Smooth muscle cell (in vitro differentiated cells): ENCODE data around the gene LMAN2. TPM values are rescaled to one million over a fixed set of nuclear protein-coding genes. Genes with fewer than 3 reads are reported as not detected.

ENCODE experiments used
- DNase-seq: peaks from one replicate; lab custom pipeline; 2025; ENCODE audit not compliant: unreplicated experiment; lab: John Stamatoyannopoulos, UW
- H2AFZ ChIP-seq: fragments of 200-600 bp; sonication (generic); 2 replicates; pipeline ENCODE4 v1.6.0; 2016; ENCODE audit warnings: antibody characterized with exemption, low read depth, mild to moderate bottlenecking
- H3F3A ChIP-seq: fragments of 200-600 bp; sonication (generic); 2 replicates; pipeline ENCODE4 v1.6.0; 2017; ENCODE audit warnings: antibody characterized with exemption, low read depth
- H3K27ac ChIP-seq: fragments of 200-600 bp; sonication (generic); 2 replicates; pipeline ENCODE4 v1.5.1; 2016; ENCODE audit warnings: low read depth, mild to moderate bottlenecking
- H3K27me3 ChIP-seq: fragments of 200-600 bp; sonication (generic); 2 replicates; pipeline ENCODE4 v1.6.1; 2016; ENCODE audit warnings: low read depth, mild to moderate bottlenecking
- H3K36me3 ChIP-seq: fragments of 200-600 bp; sonication (generic); 2 replicates; pipeline ENCODE4 v1.5.1; 2016; ENCODE audit warnings: low read depth
- H3K4me1 ChIP-seq: fragments of 200-600 bp; sonication (generic); 2 replicates; pipeline ENCODE4 v1.5.1; 2016; ENCODE audit warnings: low read depth
- H3K4me2 ChIP-seq: fragments of 200-600 bp; sonication (generic); 2 replicates; pipeline ENCODE4 v1.6.0; 2016; ENCODE audit warnings: mild to moderate bottlenecking
- H3K4me3 ChIP-seq: fragments of 200-600 bp; sonication (generic); 2 replicates; pipeline ENCODE4 v1.5.1; 2016; ENCODE audit warnings: mild to moderate bottlenecking
- H3K79me2 ChIP-seq: fragments of 200-600 bp; sonication (generic); 2 replicates; pipeline ENCODE4 v1.6.0; 2016; ENCODE audit warnings: low read depth, mild to moderate bottlenecking
- H3K9ac ChIP-seq: fragments of 200-600 bp; sonication (generic); 2 replicates; pipeline ENCODE4 v1.6.0; 2016; ENCODE audit warnings: low read depth
- H3K9me3 ChIP-seq: fragments of 200-600 bp; sonication (generic); replicated peaks from 2 replicates; pipeline ENCODE4 v1.5.1; 2016; ENCODE audit warnings: low read depth
- H4K20me1 ChIP-seq: fragments of 200-600 bp; sonication (generic); 2 replicates; pipeline ENCODE4 v1.6.0; 2016; ENCODE audit warnings: low read depth
- WGBS: methylation state at CpG from one replicate; pipeline ENCODE4 v1.1.7; 2016; ENCODE audit warnings: low lambda C conversion rate; 5-methylcytosine and 5-hydroxymethylcytosine counted together
- polyA plus RNA-seq: library from polyadenylated mRNA; unstranded; fragments of >200 nt; fragmentation: Nextera tagmentation; extraction: Ambion mirVana; gene quantifications from 2 replicates; pipeline ENCODE4 v1.2.1, GENCODE V29; 2016
- total RNA-seq: library from RNA; depleted of rRNA; stranded (reverse); fragments of >200 nt; gene quantifications from 2 replicates; pipeline ENCODE4 v1.2.3, GENCODE V29; 2014
- TF ChIP-seq, protein P1 (sequence below): fragments of 200-600 bp; sonication (generic); IDR thresholded peaks from 2 replicates; pipeline ENCODE4 v1.5.1; 2017; ENCODE audit warnings: borderline replicate concordance, mild to moderate bottlenecking, antibody characterized with exemption; ENCODE audit not compliant: insufficient read depth, poor library complexity, severe bottlenecking

LMAN2 gene
- total and polyA plus RNA-seq, 2 experiments from 2014 or later: 241 to 253 TPM

- peaks cover 5% of the 10 kb centered on the region for H3F3A ChIP-seq
- no peak for DNase-seq
- H3K27ac ChIP-seq: no peak overlapping the region
- no peaks in the 10 kb centered on the region for H4K20me1 ChIP-seq
- no peaks in the 10 kb centered on the region for H3K79me2 ChIP-seq
- H2AFZ ChIP-seq: no peak overlapping the region
- H3K4me2 ChIP-seq: no peak overlapping the region
- no peaks in the 10 kb centered on the region for H3K36me3 ChIP-seq
- no peaks in the 10 kb centered on the region for H3K4me1 ChIP-seq
- TF ChIP-seq, protein P1, sequence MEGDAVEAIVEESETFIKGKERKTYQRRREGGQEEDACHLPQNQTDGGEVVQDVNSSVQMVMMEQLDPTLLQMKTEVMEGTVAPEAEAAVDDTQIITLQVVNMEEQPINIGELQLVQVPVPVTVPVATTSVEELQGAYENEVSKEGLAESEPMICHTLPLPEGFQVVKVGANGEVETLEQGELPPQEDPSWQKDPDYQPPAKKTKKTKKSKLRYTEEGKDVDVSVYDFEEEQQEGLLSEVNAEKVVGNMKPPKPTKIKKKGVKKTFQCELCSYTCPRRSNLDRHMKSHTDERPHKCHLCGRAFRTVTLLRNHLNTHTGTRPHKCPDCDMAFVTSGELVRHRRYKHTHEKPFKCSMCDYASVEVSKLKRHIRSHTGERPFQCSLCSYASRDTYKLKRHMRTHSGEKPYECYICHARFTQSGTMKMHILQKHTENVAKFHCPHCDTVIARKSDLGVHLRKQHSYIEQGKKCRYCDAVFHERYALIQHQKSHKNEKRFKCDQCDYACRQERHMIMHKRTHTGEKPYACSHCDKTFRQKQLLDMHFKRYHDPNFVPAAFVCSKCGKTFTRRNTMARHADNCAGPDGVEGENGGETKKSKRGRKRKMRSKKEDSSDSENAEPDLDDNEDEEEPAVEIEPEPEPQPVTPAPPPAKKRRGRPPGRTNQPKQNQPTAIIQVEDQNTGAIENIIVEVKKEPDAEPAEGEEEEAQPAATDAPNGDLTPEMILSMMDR: no peak
- H3K27me3 ChIP-seq: peaks cover 7% of the 10 kb centered on the region
- no peak overlapping the region for H3K9ac ChIP-seq
- H3K4me3 ChIP-seq: no peak overlapping the region
- WGBS: 92% methylated on average over 10 of the region's 10 CpGs
- no peaks in the 10 kb centered on the region for H3K9me3 ChIP-seq
Observed at GRCh38 chr5:177396807-177397206, 45.3 kb upstream of the LMAN2 start.

- H2AFZ ChIP-seq: no peak overlapping the region
Observed at GRCh38 chr5:177396078-177396477, 44.6 kb upstream of the LMAN2 start.

GRCh38 chr5:177393990-177394389 is 42.5 kb upstream of the LMAN2 start:
- Histone ChIP-seq H3K9ac (no peak overlapping the region), H3K36me3 (no peaks in the 10 kb centered on the region), H4K20me1 (peaks cover 3% of the 10 kb centered on the region), H3K27ac (no peak overlapping the region), H3K4me2 (no peak overlapping the region), H3K4me1 (no peaks in the 10 kb centered on the region), H3F3A (peaks cover 2% of the 10 kb centered on the region), H3K9me3 (no peaks in the 10 kb centered on the region), H3K4me3 (no peak overlapping the region), H3K79me2 (no peaks in the 10 kb centered on the region), H2AFZ (no peak overlapping the region), H3K27me3 (no peaks in the 10 kb centered on the region)
- 84% methylated on average over 5 of the region's 5 CpGs for WGBS
- TF ChIP-seq, protein P1: no peak
- no peak for DNase-seq

More at GRCh38 chr5:177396078-177396477, 44.6 kb upstream of the LMAN2 start:
- H3K9me3 ChIP-seq: no peaks in the 10 kb centered on the region
- TF ChIP-seq, protein P1: no peak
- 53% methylated on average over 2 of the region's 8 CpGs for WGBS
- H3K27me3 ChIP-seq: no peaks in the 10 kb centered on the region
- no peak overlapping the region for H3K4me2 ChIP-seq
- H3K27ac ChIP-seq: no peak overlapping the region
- no peak overlapping the region for H3K4me3 ChIP-seq
- H3K4me1 ChIP-seq: no peaks in the 10 kb centered on the region
- H3K36me3 ChIP-seq: no peaks in the 10 kb centered on the region
- no peaks in the 10 kb centered on the region for H3K79me2 ChIP-seq
- no peaks in the 10 kb centered on the region for H4K20me1 ChIP-seq
- no peak for DNase-seq
- H3K9ac ChIP-seq: no peak overlapping the region
- H3F3A ChIP-seq: no peaks in the 10 kb centered on the region

DNA sequence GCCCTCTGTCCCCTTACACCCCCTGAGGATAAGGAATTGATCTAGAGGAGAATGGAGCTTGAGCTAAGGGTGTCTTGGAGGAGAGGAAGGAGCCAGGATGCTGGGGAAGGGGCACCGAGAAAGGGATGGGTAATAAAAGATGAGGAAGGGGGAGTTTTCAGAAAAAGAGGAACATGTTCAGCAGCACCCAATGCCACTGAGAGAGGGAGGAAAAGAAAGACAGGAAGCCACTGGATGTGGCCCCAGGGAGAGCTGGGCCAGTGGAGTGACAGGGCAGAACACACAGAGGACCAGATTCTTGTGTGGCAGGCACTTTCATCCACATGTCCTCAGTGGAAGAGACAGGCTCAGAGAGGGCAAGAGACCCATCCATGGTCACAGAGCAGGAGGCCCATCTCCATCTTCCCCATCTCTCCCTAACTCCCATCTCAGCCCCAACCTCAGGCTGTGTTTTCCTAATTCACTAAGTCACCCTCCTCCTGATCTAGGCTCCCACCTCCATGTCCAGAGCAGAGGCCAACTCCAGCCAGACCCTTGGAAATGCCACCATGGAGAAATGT is 41.8 kb upstream of the LMAN2 start:
- WGBS: 92% methylated on average over 1 of the region's 1 CpG
- TF ChIP-seq, protein P1: no peak

More for the DNA sequence above, 41.8 kb upstream of the LMAN2 start:
- Histone ChIP-seq H3F3A (peaks cover 9% of the 10 kb centered on the region), H2AFZ (no peak overlapping the region), H3K27ac (no peak overlapping the region), H3K4me3 (no peak overlapping the region), H4K20me1 (peaks cover 3% of the 10 kb centered on the region), H3K4me2 (no peak overlapping the region), H3K27me3 (no peaks in the 10 kb centered on the region), H3K9ac (no peak overlapping the region), H3K36me3 (no peaks in the 10 kb centered on the region), H3K9me3 (no peaks in the 10 kb centered on the region), H3K4me1 (no peaks in the 10 kb centered on the region), H3K79me2 (no peaks in the 10 kb centered on the region)
- DNase-seq: no peak
